NCI-H1048 (cell line): Measurements from ENCODE around the gene CALCB.

ENCODE experiments used
- DNase-seq: peaks from one replicate; lab custom pipeline; 2025; lab: John Stamatoyannopoulos, UW

The CALCB gene

GRCh38 chr11:15074206-15075161, 1.1 kb downstream of the CALCB start:
- DNase-seq = peak; percentile 17

- no peak for DNase-seq
These were observed 1.8 kb downstream of the CALCB start for GRCh38 chr11:15075162-15075526.

- no peak for DNase-seq
These were observed 17.8 kb downstream of the CALCB start for GRCh38 chr11:15091175-15091574.

GRCh38 chr11:15091625-15092024, 18.2 kb downstream of the CALCB start:
- no peak for DNase-seq

GRCh38 chr11:15093432-15093831, 20.0 kb downstream of the CALCB start:
- DNase-seq = no peak

GRCh38 chr11:15095736-15096228, 22.4 kb downstream of the CALCB start:
- DNase-seq = no peak

GRCh38 chr11:15097411-15097810, 24.0 kb downstream of the CALCB start:
- no peak for DNase-seq

GRCh38 chr11:15099267-15099666, 25.9 kb downstream of the CALCB start:
- DNase-seq = no peak

GRCh38 chr11:15101072-15101709, 27.8 kb downstream of the CALCB start:
- DNase-seq = peak; percentile 45

- DNase-seq = no peak
These were observed 30.8 kb downstream of the CALCB start for GRCh38 chr11:15104166-15104565.

GRCh38 chr11:15106201-15106965, 33.0 kb downstream of the CALCB start:
- DNase-seq = no peak

- DNase-seq = no peak
These were observed 34.5 kb downstream of the CALCB start for GRCh38 chr11:15107730-15108515.

GRCh38 chr11:15108592-15109130, 35.3 kb downstream of the CALCB start:
- DNase-seq = no peak

GRCh38 chr11:15109602-15110001, 36.2 kb downstream of the CALCB start:
- DNase-seq = no peak

- no peak for DNase-seq
These were observed 37.8 kb downstream of the CALCB start for GRCh38 chr11:15111215-15111614.

GRCh38 chr11:15112131-15112541, 38.7 kb downstream of the CALCB start:
- no peak for DNase-seq

- DNase-seq = no peak
These were observed 40.0 kb downstream of the CALCB start for GRCh38 chr11:15113381-15113780.

- DNase-seq = no peak
These were observed 41.4 kb downstream of the CALCB start, which contains the start of gene INSC for GRCh38 chr11:15114501-15115475. Gene INSC (plus strand): TSS chr11:15114923. CDS start chr11:15149175, 34,252 bp downstream.

- DNase-seq = no peak
These were observed 42.3 kb downstream of the CALCB start for GRCh38 chr11:15115686-15116085.

GRCh38 chr11:15117751-15118150, 44.4 kb downstream of the CALCB start:
- DNase-seq = no peak
